D721Med (cell line): ENCODE results near the gene ADCY7.

ENCODE experiments used
- DNase-seq: peaks from one replicate; pipeline ENCODE4 v3.0.0; 2011; ENCODE audit warnings: low spot score; ENCODE audit not compliant: insufficient read length
- FAIRE-seq: peaks from 2 replicates; lab custom pipeline; 2011; peaks lifted over from hg19 to GRCh38; lab: Jason Lieb, UNC
- CTCF ChIP-seq: IDR thresholded peaks from 2 replicates; pipeline ENCODE4 v1.5.1; 2012; ENCODE audit warnings: mild to moderate bottlenecking, control low read depth; ENCODE audit not compliant: insufficient read depth; ENCODE audit errors: missing control alignments

The ADCY7 gene

GRCh38 chr16:50294955-50295354 lies 28.6 kb downstream of the ADCY7 start:
- DNase-seq (no peak), FAIRE-seq (no peak)
- no peak for TF ChIP-seq CTCF

- no peak for FAIRE-seq
- TF ChIP-seq CTCF: no peak
- no peak for DNase-seq
Observed at GRCh38 chr16:50295541-50296132, 29.3 kb downstream of the ADCY7 start.

- DNase-seq: no peak
- no peak for FAIRE-seq
- no peak for TF ChIP-seq CTCF
Observed at GRCh38 chr16:50296807-50297206, 30.5 kb downstream of the ADCY7 start.

GRCh38 chr16:50297301-50298074 lies 31.1 kb downstream of the ADCY7 start:
- DNase-seq (no peak), FAIRE-seq (no peak)
- TF ChIP-seq CTCF: no peak

GRCh38 chr16:50298075-50298460 lies 31.7 kb downstream of the ADCY7 start:
- no peak for DNase-seq
- no peak for TF ChIP-seq CTCF
- no peak for FAIRE-seq

- FAIRE-seq (no peak), DNase-seq (no peak)
Observed at GRCh38 chr16:50298591-50299507, 32.5 kb downstream of the ADCY7 start.

More at GRCh38 chr16:50298591-50299507, 32.5 kb downstream of the ADCY7 start:
- no peak for TF ChIP-seq CTCF
